Astrocyte (in vitro differentiated cells and primary cell): ENCODE results near the gene FGD5. TPM values are rescaled to one million over a fixed set of nuclear protein-coding genes. Genes with fewer than 3 reads are reported as not detected.

Experiments used
- DNase-seq: peaks from one replicate; pipeline ENCODE4 v3.0.0-alpha.2; 2010; ENCODE audit warnings: low read depth
- FAIRE-seq: peaks from 2 replicates; lab custom pipeline; 2011; peaks lifted over from hg19 to GRCh38; lab: Jason Lieb, UNC
- H2AFZ ChIP-seq: 2 replicates; pipeline ENCODE4 v1.6.0; 2012; ENCODE audit warnings: low read depth, low read length, inconsistent platforms
- H3K27ac ChIP-seq: 2 replicates; pipeline ENCODE4 v1.5.1; 2011; ENCODE audit warnings: low read depth, low read length, inconsistent platforms
- H3K27me3 ChIP-seq: 2 replicates; pipeline ENCODE4 v1.6.0; 2011; ENCODE audit warnings: low read length, inconsistent platforms; ENCODE audit not compliant: insufficient read depth
- H3K36me3 ChIP-seq: 2 replicates; pipeline ENCODE4 v1.5.1; 2011; ENCODE audit warnings: low read length, inconsistent platforms; ENCODE audit not compliant: insufficient read depth
- H3K4me1 ChIP-seq: 2 replicates; pipeline ENCODE4 v1.5.1; 2011; ENCODE audit warnings: low read length, inconsistent platforms; ENCODE audit not compliant: insufficient read depth
- H3K4me2 ChIP-seq: 2 replicates; pipeline ENCODE4 v1.6.0; 2012; ENCODE audit warnings: low read length, inconsistent platforms
- H3K4me3 ChIP-seq: 2 replicates; pipeline ENCODE4 v1.5.1; 2011; ENCODE audit warnings: low read depth, mild to moderate bottlenecking, low read length, inconsistent platforms; ENCODE audit not compliant: insufficient read depth
- H3K79me2 ChIP-seq: 2 replicates; pipeline ENCODE4 v1.6.0; 2012; ENCODE audit warnings: mild to moderate bottlenecking, low read length, inconsistent platforms; ENCODE audit not compliant: insufficient read depth
- H3K9ac ChIP-seq: 2 replicates; pipeline ENCODE4 v1.6.0; 2012; ENCODE audit warnings: mild to moderate bottlenecking, low read length, inconsistent platforms
- H3K9me3 ChIP-seq: 2 replicates; pipeline ENCODE4 v1.5.1; 2012; ENCODE audit warnings: low read depth, mild to moderate bottlenecking, low read length, inconsistent platforms; ENCODE audit not compliant: insufficient read depth
- H4K20me1 ChIP-seq: 2 replicates; pipeline ENCODE4 v1.6.0; 2012; ENCODE audit warnings: low read length, inconsistent platforms; ENCODE audit not compliant: insufficient read depth
- H3K27ac Mint-ChIP-seq: one replicate; pipeline ENCODE4 v1.8.0; 2021; ENCODE audit warnings: mild to moderate bottlenecking, mixed read lengths; ENCODE audit not compliant: unreplicated experiment
- H3K27me3 Mint-ChIP-seq: one replicate; pipeline ENCODE4 v1.8.0; 2021; ENCODE audit warnings: low read depth, mixed read lengths; ENCODE audit not compliant: unreplicated experiment
- H3K36me3 Mint-ChIP-seq: one replicate; pipeline ENCODE4 v1.8.0; 2021; ENCODE audit warnings: low read depth, mixed read lengths; ENCODE audit not compliant: unreplicated experiment
- H3K4me1 Mint-ChIP-seq: one replicate; pipeline ENCODE4 v1.8.0; 2021; ENCODE audit warnings: low read depth, mixed read lengths; ENCODE audit not compliant: unreplicated experiment
- H3K4me3 Mint-ChIP-seq: one replicate; pipeline ENCODE4 v1.8.0; 2021; ENCODE audit warnings: mild to moderate bottlenecking, moderate library complexity, mixed read lengths; ENCODE audit not compliant: unreplicated experiment
- H3K9me3 Mint-ChIP-seq: one replicate; pipeline ENCODE4 v1.8.0; 2021; ENCODE audit warnings: mild to moderate bottlenecking, mixed read lengths; ENCODE audit not compliant: unreplicated experiment
- EZH2 ChIP-seq: IDR thresholded peaks from 2 replicates; pipeline ENCODE4 v1.6.1; 2012; ENCODE audit warnings: mild to moderate bottlenecking, low read length, inconsistent platforms; ENCODE audit not compliant: insufficient read depth
- total RNA-seq: library from RNA; stranded (reverse); gene quantifications from 2 replicates; pipeline ENCODE4 v1.2.1, GENCODE V29; 2021
- TF ChIP-seq, protein P1 (sequence below): IDR thresholded peaks from 2 replicates; pipeline ENCODE4 v1.5.1; 2011; ENCODE audit warnings: low read depth, mild to moderate bottlenecking, inconsistent platforms, low read length, moderate library complexity; ENCODE audit not compliant: insufficient read depth

Gene FGD5
- total RNA-seq, 1 donor from 2014 or later, result 2.0 TPM

DNA sequence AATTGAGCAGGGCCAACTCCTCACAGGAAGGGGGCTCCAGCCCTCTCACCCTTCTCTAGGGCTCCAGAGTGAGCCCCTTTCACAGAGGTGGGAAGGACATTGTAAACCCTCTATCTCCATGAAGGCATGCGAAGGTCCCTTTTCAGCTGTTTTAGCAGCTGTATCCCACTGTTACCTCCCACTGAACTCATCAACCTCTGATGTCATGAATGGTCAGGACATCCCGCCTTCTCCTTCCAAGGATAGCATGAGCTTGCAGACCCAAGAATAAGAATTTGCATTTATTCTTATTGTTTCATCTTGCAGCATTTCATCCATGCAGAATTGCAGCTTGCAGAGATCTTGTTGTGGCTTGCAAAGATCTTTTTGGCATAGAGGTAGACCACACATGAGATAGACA lies 24.3 kb upstream of the FGD5 start:
- H3K4me3 ChIP-seq, result no peak overlapping the region
- H3K9me3 ChIP-seq, result no peaks in the 10 kb centered on the region
- H3K79me2 ChIP-seq, result no peaks in the 10 kb centered on the region
- H2AFZ ChIP-seq, result no peak overlapping the region
- H3K9ac ChIP-seq, result no peak overlapping the region
- H3K36me3 Mint-ChIP-seq, result no peaks in the 10 kb centered on the region
- peaks cover 4% of the 10 kb centered on the region for H3K9me3 Mint-ChIP-seq
- no peak overlapping the region for H3K27ac Mint-ChIP-seq
- H3K36me3 ChIP-seq, result no peaks in the 10 kb centered on the region
- no peak for FAIRE-seq
- peaks cover 21% of the 10 kb centered on the region for H3K27me3 ChIP-seq
- peaks cover 8% of the 10 kb centered on the region for H3K4me1 ChIP-seq
- peaks cover 44% of the 10 kb centered on the region for H3K27me3 Mint-ChIP-seq
- H4K20me1 ChIP-seq, result no peaks in the 10 kb centered on the region
- TF ChIP-seq, protein P1, sequence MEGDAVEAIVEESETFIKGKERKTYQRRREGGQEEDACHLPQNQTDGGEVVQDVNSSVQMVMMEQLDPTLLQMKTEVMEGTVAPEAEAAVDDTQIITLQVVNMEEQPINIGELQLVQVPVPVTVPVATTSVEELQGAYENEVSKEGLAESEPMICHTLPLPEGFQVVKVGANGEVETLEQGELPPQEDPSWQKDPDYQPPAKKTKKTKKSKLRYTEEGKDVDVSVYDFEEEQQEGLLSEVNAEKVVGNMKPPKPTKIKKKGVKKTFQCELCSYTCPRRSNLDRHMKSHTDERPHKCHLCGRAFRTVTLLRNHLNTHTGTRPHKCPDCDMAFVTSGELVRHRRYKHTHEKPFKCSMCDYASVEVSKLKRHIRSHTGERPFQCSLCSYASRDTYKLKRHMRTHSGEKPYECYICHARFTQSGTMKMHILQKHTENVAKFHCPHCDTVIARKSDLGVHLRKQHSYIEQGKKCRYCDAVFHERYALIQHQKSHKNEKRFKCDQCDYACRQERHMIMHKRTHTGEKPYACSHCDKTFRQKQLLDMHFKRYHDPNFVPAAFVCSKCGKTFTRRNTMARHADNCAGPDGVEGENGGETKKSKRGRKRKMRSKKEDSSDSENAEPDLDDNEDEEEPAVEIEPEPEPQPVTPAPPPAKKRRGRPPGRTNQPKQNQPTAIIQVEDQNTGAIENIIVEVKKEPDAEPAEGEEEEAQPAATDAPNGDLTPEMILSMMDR, result no peak
- no peak for TF ChIP-seq EZH2
- H3K4me2 ChIP-seq, result no peak overlapping the region
- peaks cover 2% of the 10 kb centered on the region for H3K4me1 Mint-ChIP-seq
- H3K4me3 Mint-ChIP-seq, result no peak overlapping the region
- H3K27ac ChIP-seq, result no peak overlapping the region
- DNase-seq, result no peak

DNA sequence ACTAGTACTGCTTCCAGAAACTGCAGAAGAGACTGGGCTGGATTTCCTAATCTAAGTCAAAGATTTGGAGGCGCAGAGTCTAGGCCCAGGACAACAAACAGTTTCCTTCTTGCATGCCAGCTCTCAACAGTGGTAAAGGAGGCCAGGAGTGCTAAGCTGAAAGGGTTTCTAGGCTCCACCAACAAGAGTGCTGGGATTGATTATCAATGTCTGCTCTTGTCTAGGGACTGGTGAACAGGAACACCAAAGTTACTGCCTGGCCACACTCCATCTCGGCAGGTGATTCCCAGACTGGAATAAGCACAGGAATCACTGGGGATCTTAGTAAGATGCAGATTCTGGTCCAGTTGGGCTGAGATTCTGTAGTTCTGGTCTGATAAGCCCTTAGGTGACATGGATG lies 22.8 kb upstream of the FGD5 start:
- no peaks in the 10 kb centered on the region for H3K9me3 ChIP-seq
- TF ChIP-seq EZH2, result no peak
- TF ChIP-seq, protein P1, result no peak
- no peak for DNase-seq
- no peak overlapping the region for H3K4me2 ChIP-seq
- no peaks in the 10 kb centered on the region for H3K79me2 ChIP-seq
- peaks cover 2% of the 10 kb centered on the region for H3K4me1 Mint-ChIP-seq
- H3K36me3 Mint-ChIP-seq, result no peaks in the 10 kb centered on the region
- no peaks in the 10 kb centered on the region for H3K36me3 ChIP-seq
- peaks cover 43% of the 10 kb centered on the region for H3K27me3 Mint-ChIP-seq
- H3K4me3 Mint-ChIP-seq, result no peak overlapping the region
- no peak overlapping the region for H2AFZ ChIP-seq
- H3K4me3 ChIP-seq, result no peak overlapping the region
- H3K27ac ChIP-seq, result no peak overlapping the region
- H3K27ac Mint-ChIP-seq, result no peak overlapping the region
- no peak overlapping the region for H3K9ac ChIP-seq
- H3K27me3 ChIP-seq, result peaks cover 24% of the 10 kb centered on the region
- no peak for FAIRE-seq
- H4K20me1 ChIP-seq, result no peaks in the 10 kb centered on the region
- peaks cover 4% of the 10 kb centered on the region for H3K9me3 Mint-ChIP-seq
- peaks cover 6% of the 10 kb centered on the region for H3K4me1 ChIP-seq

DNA sequence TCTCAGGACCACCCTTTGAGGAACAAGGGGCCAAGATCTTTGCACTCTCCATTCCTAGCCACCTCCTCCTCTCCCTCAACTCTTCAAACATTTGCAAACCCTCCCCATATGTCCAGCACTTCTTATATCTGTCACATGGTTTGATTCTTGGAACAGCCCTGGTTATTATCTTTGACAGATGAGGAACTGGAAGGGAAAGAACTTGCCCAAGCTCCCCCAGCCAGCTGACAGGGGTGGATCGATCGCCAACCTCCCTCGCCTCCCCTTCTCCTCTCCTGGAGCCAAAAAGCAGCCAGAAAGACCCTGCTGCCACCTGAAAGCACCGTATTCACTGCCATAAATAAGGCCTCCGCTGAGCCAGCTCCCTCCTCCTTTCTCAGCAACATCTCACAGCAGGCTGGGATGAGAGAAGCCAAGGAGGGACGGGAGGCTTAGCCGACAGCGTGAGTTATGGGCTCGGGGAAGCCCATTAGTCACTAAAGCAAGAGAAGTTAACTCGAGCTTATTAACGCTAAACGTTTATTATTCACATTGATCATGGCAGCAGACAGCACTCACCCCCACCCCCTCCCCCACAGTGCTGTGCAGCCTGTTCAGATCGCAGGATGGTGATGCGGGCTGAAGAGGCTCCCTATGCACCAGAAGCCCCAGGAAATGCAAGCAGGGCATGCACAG lies 22.2 kb upstream of the FGD5 start:
- no peak overlapping the region for H3K4me3 ChIP-seq
- no peak overlapping the region for H3K9ac ChIP-seq
- Mint-ChIP-seq H3K27me3 (peaks cover 49% of the 10 kb centered on the region), H3K27ac (no peak overlapping the region), H3K4me3 (no peak overlapping the region), H3K36me3 (no peaks in the 10 kb centered on the region), H3K9me3 (peaks cover 4% of the 10 kb centered on the region), H3K4me1 (no peaks in the 10 kb centered on the region)
- no peak overlapping the region for H3K27ac ChIP-seq
- H4K20me1 ChIP-seq, result no peaks in the 10 kb centered on the region
- H3K27me3 ChIP-seq, result peaks cover 26% of the 10 kb centered on the region
- H3K9me3 ChIP-seq, result no peaks in the 10 kb centered on the region
- H3K79me2 ChIP-seq, result no peaks in the 10 kb centered on the region
- TF ChIP-seq, protein P1, result no peak
- no peak for TF ChIP-seq EZH2
- FAIRE-seq (no peak), DNase-seq (no peak)
- no peak overlapping the region for H2AFZ ChIP-seq
- no peak overlapping the region for H3K4me2 ChIP-seq
- peaks cover under 1% of the 10 kb centered on the region for H3K4me1 ChIP-seq
- H3K36me3 ChIP-seq, result no peaks in the 10 kb centered on the region
